K562 (cell line): ENCODE data around the gene RASSF1. TPM values are rescaled to one million over a fixed set of nuclear protein-coding genes. Genes with fewer than 3 reads are reported as not detected.

Source experiments
- CTBP1 ChIP-seq: fragments of 450-650 bp; IDR thresholded peaks from 2 replicates; pipeline ENCODE4 v1.6.1; 2016; ENCODE audit warnings: borderline replicate concordance
- ILK ChIP-seq: fragments of 450-650 bp; IDR thresholded peaks from 2 replicates; pipeline ENCODE4 v1.6.1; 2016; ENCODE audit warnings: missing genetic modification characterization, low read depth, mild to moderate bottlenecking, missing compliant biosample characterization, moderate library complexity, borderline replicate concordance
- KAT7 ChIP-seq: sonication (generic); formaldehyde crosslinking; IDR thresholded peaks from 2 replicates; pipeline ENCODE4 v1.8.0; 2022; ENCODE audit warnings: missing genetic modification reagents, mild to moderate bottlenecking, borderline replicate concordance
- MBD2 ChIP-seq: sonication (generic); IDR thresholded peaks from 2 replicates; pipeline ENCODE4 v1.6.1; 2016; ENCODE audit warnings: low read depth, borderline replicate concordance
- PCBP1 ChIP-seq: fragments of 200-400 bp; formaldehyde crosslinking; IDR thresholded peaks from 2 replicates; pipeline ENCODE4 v1.6.1; 2018; ENCODE audit warnings: mild to moderate bottlenecking, low read depth, low read length; ENCODE audit not compliant: poor library complexity, severe bottlenecking
- SIX5 ChIP-seq, 2 experiments: IDR thresholded peaks; 2 replicates each; pipeline ENCODE4 v1.6.1; 2011; ENCODE audit warnings: low read length in 2 of 2, borderline replicate concordance in 1 of 2, low read depth in 1 of 2, mild to moderate bottlenecking in 1 of 2, moderate library complexity in 1 of 2; ENCODE audit not compliant: insufficient read depth in 1 of 2
- SMAD2 ChIP-seq: fragments of 150-350 bp; IDR thresholded peaks from 2 replicates; pipeline ENCODE4 v1.6.1; 2014; ENCODE audit warnings: low read depth, mild to moderate bottlenecking, low read length
- SP1 ChIP-seq: sonication (generic); formaldehyde crosslinking; IDR thresholded peaks from 2 replicates; pipeline ENCODE4 v1.8.1; 2022; ENCODE audit warnings: mild to moderate bottlenecking, missing genetic modification reagents
- SRSF1 ChIP-seq: fragments of 200-400 bp; formaldehyde crosslinking; IDR thresholded peaks from 2 replicates; pipeline ENCODE4 v1.6.1; 2017; ENCODE audit warnings: mild to moderate bottlenecking, low read depth, low read length, moderate library complexity
- TGIF2 ChIP-seq: sonication (generic); formaldehyde crosslinking; IDR thresholded peaks from 2 replicates; pipeline ENCODE4 v1.8.1; 2022; ENCODE audit warnings: mild to moderate bottlenecking, missing genetic modification reagents, moderate library complexity
- THAP7 ChIP-seq: fragments of 250-450 bp; sonication (Bioruptor Pico); IDR thresholded peaks from 2 replicates; pipeline ENCODE4 v1.5.0; 2021
- YY1 ChIP-seq, 3 experiments: IDR thresholded peaks; 2 replicates each; pipeline ENCODE4 v1.6.1; 2011; ENCODE audit warnings: low read length in 2 of 3, mild to moderate bottlenecking in 2 of 3, moderate library complexity in 2 of 3, borderline replicate concordance in 1 of 3, control low read depth in 1 of 3, low read depth in 1 of 3; ENCODE audit not compliant: insufficient read depth in 3 of 3, insufficient replicate concordance in 2 of 3, control insufficient read depth in 1 of 3, insufficient read length in 1 of 3; ENCODE audit errors: extremely low read depth in 1 of 3
- ZBTB26 ChIP-seq: fragments of 450-650 bp; formaldehyde crosslinking; IDR thresholded peaks from 2 replicates; pipeline ENCODE4 v1.4.0; 2022; ENCODE audit warnings: missing genetic modification characterization
- polyA plus RNA-seq, 8 experiments: library from polyadenylated mRNA; depleted of rRNA in 4 of 8; stranded (reverse) in 5 of 8; unstranded in 3 of 8; fragments of >200 nt; fragmentation: Nextera tagmentation in 2 of 8; fragmentation: Illumina TruSeq in 1 of 8; extraction: Ambion mirVana in 2 of 8; extraction: Trizol in 1 of 8; gene quantifications; 2 replicates each; pipeline versions ENCODE4 v1.2.1 to v1.2.3, GENCODE V29; 2011 to 2014; ENCODE audit warnings: inconsistent platforms in 1 of 8, missing spikeins in 1 of 8
- total RNA-seq, 7 experiments: library from RNA; depleted of rRNA in 6 of 7; stranded (reverse); fragments of >200 nt in 6 of 7; fragmentation: Illumina TruSeq in 2 of 7; extraction: Trizol in 2 of 7; gene quantifications; 2 replicates each; pipeline versions ENCODE4 v1.2.1 to v1.2.3, GENCODE V29; 2011 to 2021; ENCODE audit warnings: low replicate concordance in 1 of 7

Gene RASSF1
- total and polyA plus RNA-seq, 9 of the 15 experiments (the other 6 are each of a cell fraction or from before 2014, with no cell fraction given) = 3.6 to 57.1 (median 24.6) TPM

DNA sequence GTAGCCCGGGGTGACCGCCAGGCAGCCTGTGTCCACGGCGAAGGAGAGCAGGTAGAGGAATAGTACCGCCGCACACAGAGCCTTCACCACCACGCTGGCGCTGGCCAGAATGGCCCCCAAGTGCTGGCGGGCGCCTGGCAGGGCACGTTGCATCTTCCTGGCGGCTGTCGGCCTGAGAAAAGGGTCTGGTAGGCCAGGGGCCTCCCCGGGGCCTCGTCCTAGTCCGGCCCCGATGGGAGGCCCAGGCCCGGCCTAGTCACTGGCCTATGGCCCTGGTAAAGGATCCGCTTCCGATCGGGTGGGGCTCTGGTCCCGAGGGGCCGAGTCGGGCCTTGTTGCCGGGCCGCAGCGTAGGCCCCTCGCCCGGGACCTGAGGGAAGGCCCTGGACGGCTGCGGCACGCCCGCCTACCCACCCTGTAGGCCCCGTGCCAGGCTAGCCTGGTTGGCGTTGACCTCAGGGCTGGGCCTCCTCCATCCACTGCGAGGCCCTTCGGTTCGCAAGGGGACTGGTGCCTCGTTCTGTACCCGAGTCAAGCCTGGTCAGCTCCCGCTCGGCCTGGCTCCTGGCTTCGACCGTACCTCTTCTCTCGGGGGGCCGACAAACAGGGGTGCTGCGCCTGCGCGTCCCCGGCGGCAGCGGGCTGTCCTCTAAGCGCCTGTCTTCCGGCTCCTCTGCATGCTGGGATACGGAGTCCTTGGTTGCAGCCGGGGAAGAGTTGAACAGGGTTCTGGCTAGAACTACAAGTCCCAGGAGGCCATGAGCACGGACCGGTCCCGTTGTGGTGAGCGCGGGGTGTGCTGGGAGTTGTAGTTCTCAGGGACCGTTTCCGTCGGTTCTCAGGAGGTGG is 18.5 kb upstream of the RASSF1 start, which contains the start of gene TMEM115 (continued):
- TF ChIP-seq KAT7 (peak; percentile 64; the same call in 1 of the 2 replicates), CTBP1 (0 out of 2 replicates have a peak, but pooled peaks have one; percentile 38), ZBTB26 (CRISPR knock-in tag) (no peak), MBD2 (peak; percentile 97), TGIF2 (CRISPR knock-in tag) (no peak), PCBP1 (peak; percentile 51), SIX5 (IDR thresholded peaks at IDR 0.05; ENCODE audit: borderline replicate concordance in 1 of 2, insufficient read depth in 1 of 2, low read depth in 1 of 2, low read length in 2 of 2) (peak; percentile 99), THAP7 (no peak), SMAD2 (peak; percentile 89; the same call in 1 of the 2 replicates), SP1 (CRISPR knock-in tag) (peak; percentile 74; the same call in 1 of the 2 replicates), YY1 (IDR thresholded peaks at IDR 0.05; ENCODE audit: borderline replicate concordance in 1 of 3, control insufficient read depth in 1 of 3, extremely low read depth in 1 of 3, insufficient read depth in 3 of 3, insufficient read length in 1 of 3, insufficient replicate concordance in 2 of 3, low read depth in 1 of 3, low read length in 2 of 3) (peak in 1 of 3 experiments; percentile 71), SRSF1 (no peak), ILK (tag) (no peak)
